HepG2 (cell line): ENCODE data around the gene HIBADH. TPM values are rescaled to one million over a fixed set of nuclear protein-coding genes. Genes with fewer than 3 reads are reported as not detected.
"Not testable (repeated sequence)": the region's sequence is repeated elsewhere in the genome, so short reads cannot be mapped to it uniquely, and the experiment has no call there.

Experiments used
- ATAC-seq: fragments of 200-7000 bp; cut with Tn5 transposase; 3 replicates; pipeline ENCODE4 v1.9.1; 2020; ENCODE audit warnings: mild to moderate bottlenecking, moderate library complexity
- BruUV-seq: library from RNA; stranded (reverse); fragments of 400-500 nt; replicated peaks from 2 replicates; lab custom pipeline; 2021; lab: Mats Ljungman, UMichigan
- CTCF ChIA-PET: fragments of 300-600 bp; formaldehyde crosslinking; extraction: SDS; loops from one replicate; lab custom pipeline; 2021; ENCODE audit warnings: low total read pairs, inconsistent platforms, low intra/inter-chr PET ratio; lab: Yijun Ruan, JAX
- POLR2A ChIA-PET: fragments of 350-600 bp; sonication (Branson Sonifier 250); formaldehyde crosslinking; loops from one replicate; lab custom pipeline; 2020; ENCODE audit warnings: antibody characterized with exemption, inconsistent platforms; lab: Yijun Ruan, JAX
- DNase-seq: peaks from one replicate; pipeline ENCODE4 v3.0.0-alpha.2; 2015; ENCODE audit warnings: low spot score
- FAIRE-seq: peaks from 3 replicates; lab custom pipeline; 2011; peaks lifted over from hg19 to GRCh38; lab: Jason Lieb, UNC
- H2AFZ ChIP-seq: one replicate; pipeline ENCODE4 v1.6.1; 2011; ENCODE audit warnings: low read length, inconsistent platforms
- H3K27ac ChIP-seq: fragments of 300-600 bp; 3 replicates; pipeline ENCODE4 v1.8.0; 2011; ENCODE audit warnings: mixed run types, mild to moderate bottlenecking, mixed read lengths, low read length, inconsistent platforms; ENCODE audit not compliant: insufficient read depth; ENCODE audit errors: extremely low read length
- H3K27me3 ChIP-seq, 2 experiments: fragments of 200-600 bp in 1 of 2; 2 replicates in 1 of 2; 3 replicates in 1 of 2; pipeline versions ENCODE4 v1.6.0 to v1.8.0; 2011; ENCODE audit warnings: low read length in 2 of 2, mild to moderate bottlenecking in 2 of 2, moderate library complexity in 2 of 2, inconsistent platforms in 1 of 2; ENCODE audit not compliant: insufficient read depth in 2 of 2, control insufficient read depth in 1 of 2
- H3K36me3 ChIP-seq, 2 experiments: fragments of 200-600 bp in 1 of 2; replicated peaks in 1 of 2; 2 replicates in 1 of 2; 3 replicates in 1 of 2; pipeline versions ENCODE4 v1.5.1 to v1.8.0; 2011; ENCODE audit warnings: low read length in 2 of 2, inconsistent platforms in 1 of 2; ENCODE audit not compliant: insufficient read depth in 2 of 2, control insufficient read depth in 1 of 2
- H3K4me1 ChIP-seq: 2 replicates; pipeline ENCODE4 v1.5.1; 2012; ENCODE audit warnings: low read length, inconsistent platforms; ENCODE audit not compliant: insufficient read depth
- H3K4me2 ChIP-seq: 2 replicates; pipeline ENCODE4 v1.6.0; 2011; ENCODE audit warnings: low read depth, low read length, inconsistent platforms
- H3K4me3 ChIP-seq, 3 experiments: fragments of 200-600 bp in 1 of 3; sonication (generic), shearing (Covaris generic) in 1 of 3; replicated peaks in 1 of 3; 2 replicates each; pipeline ENCODE4 v1.5.1; 2011 to 2016; ENCODE audit warnings: low read length in 3 of 3, inconsistent platforms in 2 of 3, low read depth in 2 of 3, mild to moderate bottlenecking in 2 of 3, control low read depth in 1 of 3, mixed read lengths in 1 of 3; ENCODE audit not compliant: insufficient read depth in 1 of 3
- H3K79me2 ChIP-seq: one replicate; pipeline ENCODE4 v1.6.1; 2011; ENCODE audit warnings: low read length, inconsistent platforms; ENCODE audit not compliant: insufficient read depth
- H3K9ac ChIP-seq: 2 replicates; pipeline ENCODE4 v1.6.0; 2011; ENCODE audit warnings: mild to moderate bottlenecking, low read depth, low read length, inconsistent platforms; ENCODE audit not compliant: insufficient read depth
- H3K9me3 ChIP-seq: 2 replicates; pipeline ENCODE4 v1.5.1; 2012; ENCODE audit warnings: mild to moderate bottlenecking, low read length
- H4K20me1 ChIP-seq: 2 replicates; pipeline ENCODE4 v1.6.0; 2011; ENCODE audit warnings: inconsistent platforms, mild to moderate bottlenecking, low read length, moderate library complexity; ENCODE audit not compliant: insufficient read depth
- CREBL2 ChIP-seq: sonication (generic); formaldehyde crosslinking; IDR thresholded peaks from 2 replicates; pipeline ENCODE4 v1.8.1; 2023; ENCODE audit warnings: missing genetic modification reagents, mild to moderate bottlenecking, borderline replicate concordance
- HNF1A ChIP-seq, 2 experiments: sonication (generic) in 1 of 2; formaldehyde crosslinking in 1 of 2; IDR thresholded peaks; 2 replicates each; pipeline versions ENCODE4 v1.4.0 to v1.6.1; 2016 to 2020; ENCODE audit warnings: borderline replicate concordance in 1 of 2, low read depth in 1 of 2, mild to moderate bottlenecking in 1 of 2, missing genetic modification reagents in 1 of 2
- KAT7 ChIP-seq: IDR thresholded peaks from 2 replicates; pipeline ENCODE4 v1.6.1; 2018; ENCODE audit warnings: borderline replicate concordance, missing compliant biosample characterization
- WGBS: methylation state at CpG from one replicate; pipeline ENCODE4 v1.1.6; 2017; ENCODE audit warnings: low lambda C conversion rate; 5-methylcytosine and 5-hydroxymethylcytosine counted together
- in situ Hi-C: cut with HindIII; loops from 2 replicates; pipeline ENCODE4 v1.10.0; 2017; ENCODE audit warnings: low pct_unique_long_range_greater_than_20kb; ENCODE audit not compliant: extremely low pct_ligation_motif_present
- intact Hi-C: fragments of 100-400 bp; cut with micrococcal nuclease; formaldehyde crosslinking; loops from one replicate; pipeline ENCODE4 v1.10.0; 2022; ENCODE audit not compliant: unreplicated experiment
- polyA plus RNA-seq, 8 experiments: library from polyadenylated mRNA; depleted of rRNA in 3 of 8; stranded (reverse) in 7 of 8; unstranded in 1 of 8; fragments of >200 nt; fragmentation: Illumina TruSeq in 4 of 8; extraction: Trizol in 4 of 8; gene quantifications; 2 replicates each; pipeline versions ENCODE4 v1.2.1 to v1.2.3, GENCODE V29; 2011 to 2016; ENCODE audit warnings: low read depth in 4 of 8, missing spikeins in 1 of 8, mixed read lengths in 1 of 8; ENCODE audit not compliant: insufficient read depth in 1 of 8
- total RNA-seq, 5 experiments: library from RNA; depleted of rRNA; stranded (reverse); fragments of >200 nt; fragmentation: Illumina TruSeq; extraction: Trizol; gene quantifications; 2 replicates each; pipeline ENCODE4 v1.2.3, GENCODE V29; 2016; ENCODE audit warnings: low read depth in 1 of 5

The HIBADH gene
- total and polyA plus RNA-seq, 2 of the 13 experiments (the other 11 are each of a cell fraction or from before 2014, with no cell fraction given), result 49.9 to 59.5 TPM

GRCh38 chr7:27677912-27678612 lies 15.4 kb upstream of the HIBADH start (continued):
- TF ChIP-seq CREBL2 (CRISPR knock-in tag) (no peak), HNF1A (IDR thresholded peaks at IDR 0.05; ENCODE audit: low read depth) (no peak), HNF1A (CRISPR knock-in tag; IDR thresholded peaks at IDR 0.05; ENCODE audit: borderline replicate concordance) (no peak), KAT7 (CRISPR knock-in tag) (no peak)
- TF ChIP-seq, all 625 proteins: peak for 9

- BruUV-seq, H3K9ac ChIP-seq, POLR2A ChIA-PET, H2AFZ ChIP-seq, H3K27ac ChIP-seq, FAIRE-seq, ATAC-seq, H3K36me3 ChIP-seq, H3K79me2 ChIP-seq, in situ Hi-C loops, DNase-seq, H3K9me3 ChIP-seq, intact Hi-C loops, H3K4me2 ChIP-seq, H3K27me3 ChIP-seq, H4K20me1 ChIP-seq, CTCF ChIA-PET, H3K4me3 ChIP-seq: not testable (repeated sequence)
- WGBS, result 91% methylated on average over 3 of the region's 3 CpGs
- peaks cover 22% of the 10 kb centered on the region for H3K4me1 ChIP-seq
These were observed 11.4 kb upstream of the HIBADH start for GRCh38 chr7:27674126-27674525.
